A549 treated with Mapracorat at 1 μM for 4 hours (cell line): ENCODE measurements around the gene PLEKHO1. TPM values are rescaled to one million over a fixed set of nuclear protein-coding genes. Genes with fewer than 3 reads are reported as not detected.

ENCODE experiments used
- total RNA-seq: library from RNA; stranded (reverse); fragments of 200-300 nt; extraction: Qiagen RNA extraction; gene quantifications from 5 replicates; pipeline ENCODE4 v1.2.3, GENCODE V29; 2022

The PLEKHO1 gene, protein sequence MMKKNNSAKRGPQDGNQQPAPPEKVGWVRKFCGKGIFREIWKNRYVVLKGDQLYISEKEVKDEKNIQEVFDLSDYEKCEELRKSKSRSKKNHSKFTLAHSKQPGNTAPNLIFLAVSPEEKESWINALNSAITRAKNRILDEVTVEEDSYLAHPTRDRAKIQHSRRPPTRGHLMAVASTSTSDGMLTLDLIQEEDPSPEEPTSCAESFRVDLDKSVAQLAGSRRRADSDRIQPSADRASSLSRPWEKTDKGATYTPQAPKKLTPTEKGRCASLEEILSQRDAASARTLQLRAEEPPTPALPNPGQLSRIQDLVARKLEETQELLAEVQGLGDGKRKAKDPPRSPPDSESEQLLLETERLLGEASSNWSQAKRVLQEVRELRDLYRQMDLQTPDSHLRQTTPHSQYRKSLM
- 6.6 to 8.8 TPM (median 6.9 TPM) in 5 replicates for total RNA-seq

DNA sequence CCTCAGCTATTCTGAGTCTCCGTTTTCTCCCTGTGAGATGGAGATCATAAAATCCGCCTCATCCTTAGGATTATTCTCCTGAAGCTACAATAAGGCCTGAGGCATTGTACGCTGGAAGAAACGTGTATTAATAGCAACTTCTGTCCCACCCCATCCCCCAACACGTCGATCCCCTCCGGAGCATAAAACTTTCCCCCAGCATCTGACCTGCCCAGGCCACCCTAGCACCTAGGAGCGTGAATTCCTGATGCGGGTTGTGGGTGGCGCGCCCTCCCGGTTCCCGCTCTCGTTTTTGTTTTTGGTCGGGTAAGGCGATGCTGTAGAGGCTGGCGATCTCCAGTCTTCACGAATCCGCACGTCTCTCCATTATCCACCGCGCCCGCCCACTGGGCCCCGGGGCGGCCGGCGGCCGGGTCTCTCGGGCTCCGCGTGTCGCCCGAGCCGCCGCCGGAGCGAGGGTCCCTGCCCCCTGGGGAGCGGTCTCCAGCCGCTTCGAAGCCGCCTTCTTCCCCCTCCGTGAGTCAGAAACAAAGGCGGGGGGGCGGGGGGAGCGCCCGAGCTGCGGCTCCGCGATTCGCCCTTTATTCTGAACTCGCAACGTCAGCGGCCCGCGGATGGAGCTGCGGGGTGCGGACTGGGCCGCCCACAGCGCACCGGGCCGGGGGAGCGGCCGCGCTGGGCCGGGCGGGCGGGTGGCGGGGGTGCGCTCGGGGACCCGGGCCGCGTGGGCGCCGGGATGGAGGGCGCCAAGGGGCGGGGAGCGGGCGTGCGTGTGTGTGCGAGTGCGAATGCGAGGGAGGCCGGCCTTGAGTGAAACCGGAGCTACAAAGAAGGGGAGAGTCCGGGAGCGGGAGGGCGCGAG is at the start of gene PLEKHO1:
PLEKHO1 (plus strand) TSS at position 646 of the 862 bp plus-strand sequence. CDS start 342 bp downstream, outside the sequence.

Other genes starting within 250 kb of the PLEKHO1 start
- 0.05 to 0.17 TPM (median 0.10 TPM) in 5 replicates for gene SV2A, start 232.1 kb upstream of the PLEKHO1 start, total RNA-seq
- gene SF3B4, start 222.1 kb upstream of the PLEKHO1 start, total RNA-seq: 119 to 139 TPM (median 126 TPM) in 5 replicates
- 7.3 to 9.8 TPM (median 8.1 TPM) in 5 replicates for gene MTMR11, start 213.0 kb upstream of the PLEKHO1 start, total RNA-seq
- 9.3 to 14.0 TPM (median 12.3 TPM) in 5 replicates for gene OTUD7B, start 139.2 kb upstream of the PLEKHO1 start, total RNA-seq
- 14.8 to 17.4 TPM (median 15.9 TPM) in 5 replicates for gene VPS45, start 82.1 kb upstream of the PLEKHO1 start, total RNA-seq
- 33.9 to 46.7 TPM (median 43.0 TPM) in 5 replicates for gene ANP32E, start 86.2 kb downstream of the PLEKHO1 start, total RNA-seq
- not detected in 5 replicates for gene CA14, start 107.9 kb downstream of the PLEKHO1 start, total RNA-seq
- 128 to 148 TPM (median 139 TPM) in 5 replicates for gene APH1A, start 119.1 kb downstream of the PLEKHO1 start, total RNA-seq
- 0.24 to 1.1 TPM (median 0.61 TPM) in 4 of 5 replicates, not detected in the other for gene C1orf54, start 122.9 kb downstream of the PLEKHO1 start, total RNA-seq
- 1.5 to 3.1 TPM (median 1.7 TPM) in 5 replicates for gene CIART, start 132.6 kb downstream of the PLEKHO1 start, total RNA-seq
- 83.1 to 92.1 TPM (median 85.9 TPM) in 5 replicates for gene MRPS21, start 143.9 kb downstream of the PLEKHO1 start, total RNA-seq
- gene PRPF3, start 171.6 kb downstream of the PLEKHO1 start, total RNA-seq: 49.0 to 58.7 TPM (median 55.8 TPM) in 5 replicates
- gene RPRD2, start 214.2 kb downstream of the PLEKHO1 start, total RNA-seq: 11.6 to 14.2 TPM (median 13.6 TPM) in 5 replicates